GM18867 (cell line): ENCODE data around the gene NRG3.

ENCODE experiments used
- ATAC-seq: cut with Tn5 transposase; IDR thresholded peaks from one replicate; pipeline ENCODE4 v1.9.1; 2021; ENCODE audit warnings: mild to moderate bottlenecking, moderate library complexity; ENCODE audit not compliant: unreplicated experiment

The NRG3 gene

DNA sequence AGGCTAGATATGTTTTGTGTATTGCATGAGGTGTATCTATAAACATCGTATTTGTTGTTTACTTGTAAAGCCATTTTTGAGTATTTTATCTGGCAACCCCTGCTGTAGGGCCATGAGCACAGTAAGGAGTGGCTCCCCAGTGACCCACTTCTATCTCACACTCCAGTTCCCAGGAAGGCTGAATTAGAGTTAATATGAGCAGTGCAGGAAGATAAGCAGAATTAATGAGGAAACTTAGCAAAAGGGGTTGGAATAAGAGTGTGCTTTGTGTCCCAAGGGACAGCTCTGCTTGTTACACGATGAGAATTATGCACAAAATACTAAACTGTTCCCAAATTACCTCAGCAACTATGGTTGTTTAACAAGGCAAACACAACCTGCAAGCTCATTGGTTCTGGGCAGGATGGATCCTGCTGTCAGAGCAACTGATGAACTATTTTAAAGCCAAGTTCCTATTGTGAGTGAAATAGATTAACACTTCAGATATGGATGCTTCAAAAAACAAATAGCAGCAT lies 1005.8 kb downstream of the NRG3 start:
- ATAC-seq: no peak

GRCh38 chr10:82882722-82883121 lies 1007.7 kb downstream of the NRG3 start:
- ATAC-seq: no peak

DNA sequence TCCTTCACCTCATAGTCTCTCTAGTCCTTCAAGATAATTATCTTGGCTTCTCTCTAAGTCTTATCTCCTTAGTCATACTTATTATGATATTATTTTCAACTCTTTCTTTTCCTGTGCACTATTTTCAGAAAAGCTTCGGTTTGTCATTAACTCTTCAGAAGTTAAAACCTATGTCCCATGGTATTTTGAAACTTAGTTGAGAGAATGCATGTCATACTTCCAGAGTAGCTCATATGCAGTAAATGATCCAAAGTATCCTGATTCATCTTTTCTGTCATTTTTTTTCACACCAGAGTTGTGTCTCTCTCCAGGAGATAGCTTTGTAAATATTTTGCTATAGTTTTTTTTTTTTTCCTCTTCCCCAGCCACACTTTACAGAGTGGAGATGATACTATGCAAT lies 1008.6 kb downstream of the NRG3 start:
- no peak for ATAC-seq

DNA sequence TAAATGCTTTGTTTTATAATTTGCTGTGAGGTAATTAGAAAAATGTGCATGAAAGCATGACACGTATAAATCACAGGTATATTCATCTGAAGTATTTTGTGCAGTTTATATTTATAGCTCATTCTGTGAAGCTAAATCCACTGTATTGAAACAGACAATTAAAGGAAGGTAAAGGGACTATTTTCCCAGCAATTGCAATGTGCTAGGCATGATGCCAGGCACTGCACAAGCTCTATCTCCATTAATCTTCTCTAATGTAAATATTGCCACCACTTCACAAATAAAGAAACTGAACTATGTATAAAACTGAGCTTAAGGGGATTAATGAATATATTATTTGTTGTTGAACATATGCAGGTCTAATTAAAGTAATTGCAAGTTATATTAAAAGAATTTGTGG lies 1012.5 kb downstream of the NRG3 start:
- no peak for ATAC-seq

- no peak for ATAC-seq
Observed at GRCh38 chr10:82888809-82889455, 1013.9 kb downstream of the NRG3 start.

GRCh38 chr10:82889728-82890127 lies 1014.7 kb downstream of the NRG3 start:
- ATAC-seq: no peak

- ATAC-seq: no peak
Observed at GRCh38 chr10:82890573-82890972, 1015.6 kb downstream of the NRG3 start.

DNA sequence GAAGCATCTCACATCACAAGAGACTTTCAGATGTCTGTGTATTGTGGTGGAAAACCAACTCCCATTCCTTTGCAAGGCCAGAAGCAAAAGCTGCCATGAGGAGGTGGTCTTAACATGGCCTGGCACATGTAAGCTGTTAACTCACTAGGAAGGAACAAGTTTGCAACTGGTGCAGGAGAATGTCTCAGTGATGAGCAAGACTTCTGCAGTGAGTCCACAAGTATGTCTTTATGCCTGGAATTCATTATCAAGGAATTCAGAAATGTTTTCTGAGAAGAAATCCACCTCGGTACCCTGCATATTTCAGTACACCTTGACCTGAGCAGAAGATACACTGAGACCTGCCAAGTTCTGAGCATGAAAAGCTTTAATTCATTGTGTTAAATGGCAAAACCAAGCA lies 1033.1 kb downstream of the NRG3 start:
- no peak for ATAC-seq

DNA sequence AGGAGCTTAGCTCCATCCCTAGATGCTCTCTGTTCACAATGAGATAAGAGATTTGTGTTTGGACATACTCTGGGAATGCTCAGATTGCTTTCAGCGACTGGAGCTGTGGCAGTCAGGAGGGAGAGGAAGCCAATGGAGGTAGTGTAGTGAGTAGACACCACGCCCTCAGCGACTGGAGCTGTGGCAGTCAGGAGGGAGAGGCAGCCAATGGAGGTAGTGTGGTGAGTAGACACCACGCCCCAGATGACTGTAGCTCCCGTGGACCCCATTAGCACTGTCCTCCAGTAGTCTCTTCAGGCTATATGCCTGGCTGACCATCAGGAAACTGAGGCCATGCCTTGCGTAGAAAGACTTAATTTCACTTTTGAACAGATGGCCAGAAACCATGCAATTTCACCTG lies 1033.8 kb downstream of the NRG3 start:
- ATAC-seq: no peak

DNA sequence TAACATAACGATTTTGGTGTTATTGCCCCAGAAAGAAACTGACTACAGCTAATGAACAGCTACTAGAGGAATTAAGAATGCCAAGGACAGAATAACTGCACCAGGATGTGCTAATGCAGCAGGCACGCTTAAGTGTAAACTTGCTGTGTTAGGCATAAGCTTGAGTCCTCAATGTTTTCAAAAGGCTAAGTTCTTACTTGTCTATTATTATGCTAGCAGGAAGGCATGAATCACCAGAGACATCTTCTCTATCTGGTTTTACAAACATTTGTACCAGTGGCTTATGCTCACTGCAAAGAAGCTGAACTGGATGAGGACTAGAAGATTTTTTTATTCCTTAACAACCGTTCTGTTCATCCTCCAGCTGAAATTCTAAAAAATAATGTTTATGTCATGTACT lies 1035.3 kb downstream of the NRG3 start:
- no peak for ATAC-seq

DNA sequence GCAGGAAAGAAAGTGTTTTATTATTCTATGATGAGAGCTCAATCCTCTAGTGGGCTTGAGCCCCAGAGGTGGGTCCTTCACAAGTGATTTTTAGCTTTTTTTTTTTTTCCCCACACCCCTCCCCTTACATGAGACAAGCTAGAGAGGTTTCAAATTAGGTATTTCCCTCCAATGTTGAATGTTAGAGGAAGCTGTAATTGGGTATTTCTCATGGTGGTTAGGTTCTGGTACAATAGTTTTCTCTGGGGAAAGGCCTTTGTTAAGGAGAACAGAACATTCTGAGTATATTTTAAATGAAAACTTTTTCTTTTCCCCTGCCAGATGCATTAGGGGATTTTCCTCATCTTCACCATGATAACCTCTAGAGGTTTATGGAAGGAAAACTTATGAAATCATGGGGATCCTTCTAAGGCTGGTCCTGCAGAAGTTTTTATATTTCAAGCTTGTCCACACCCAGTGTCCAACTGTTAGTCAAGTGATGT lies 1039.7 kb downstream of the NRG3 start:
- ATAC-seq: peak; percentile 53

DNA sequence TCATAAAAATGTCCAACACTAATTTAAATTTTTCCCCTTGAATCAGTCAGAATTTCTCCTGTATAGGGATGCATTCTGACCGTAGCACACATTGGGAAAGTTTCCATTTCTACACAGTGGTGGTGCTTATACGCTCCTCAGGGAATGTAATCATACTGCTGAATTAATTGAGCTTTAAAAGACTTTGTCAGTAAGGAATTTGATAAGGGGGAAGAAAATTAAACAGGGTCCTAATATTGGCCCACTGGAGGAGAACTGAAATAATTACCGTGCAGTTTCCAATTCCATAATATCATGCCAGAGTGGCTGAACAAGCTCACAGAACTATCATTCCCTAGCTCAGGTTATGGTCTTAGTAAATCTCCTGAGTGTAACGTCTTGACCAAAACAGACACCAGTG lies 1041.9 kb downstream of the NRG3 start:
- ATAC-seq: no peak

- ATAC-seq: no peak
Observed at GRCh38 chr10:82918022-82918421, 1043.0 kb downstream of the NRG3 start.

- ATAC-seq: peak; percentile 63
Observed at GRCh38 chr10:82922046-82922445, 1047.1 kb downstream of the NRG3 start.

DNA sequence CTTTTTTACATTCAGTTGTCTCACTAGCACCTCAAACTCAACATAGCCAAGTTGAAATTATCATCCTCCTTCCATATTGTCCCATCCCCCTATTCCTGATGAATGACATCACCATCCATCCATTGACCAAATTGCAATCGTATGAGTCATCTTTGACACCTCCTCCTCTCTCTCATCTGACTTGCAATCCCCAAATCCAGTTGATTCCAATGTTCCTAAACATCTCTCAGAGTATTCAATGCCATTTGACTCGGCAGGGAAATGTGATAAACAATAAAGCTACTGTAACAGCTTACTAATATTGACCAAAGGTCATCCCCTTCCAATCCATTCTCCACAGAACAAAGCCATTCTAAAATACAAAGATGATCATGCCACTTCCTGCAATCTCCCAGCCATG lies 1047.8 kb downstream of the NRG3 start:
- ATAC-seq: no peak

DNA sequence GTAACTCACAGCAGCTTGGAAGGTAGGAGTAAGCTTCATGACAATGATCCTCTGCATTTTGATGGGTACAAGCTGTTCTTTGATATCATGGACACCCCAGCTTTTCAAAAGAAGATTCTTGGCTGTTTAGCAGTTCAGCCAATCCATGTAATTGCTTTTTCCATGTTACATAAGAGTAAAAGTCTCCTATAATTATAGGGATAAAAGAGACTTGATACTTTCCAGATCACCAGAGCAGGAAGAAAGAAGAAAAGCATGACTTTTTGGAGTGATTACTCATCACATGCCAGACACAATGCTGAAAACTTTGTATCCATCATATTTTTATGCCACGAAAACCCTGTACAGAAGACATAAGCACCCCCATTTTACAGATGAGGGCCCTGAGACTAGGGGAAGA lies 1049.7 kb downstream of the NRG3 start:
- ATAC-seq: no peak

DNA sequence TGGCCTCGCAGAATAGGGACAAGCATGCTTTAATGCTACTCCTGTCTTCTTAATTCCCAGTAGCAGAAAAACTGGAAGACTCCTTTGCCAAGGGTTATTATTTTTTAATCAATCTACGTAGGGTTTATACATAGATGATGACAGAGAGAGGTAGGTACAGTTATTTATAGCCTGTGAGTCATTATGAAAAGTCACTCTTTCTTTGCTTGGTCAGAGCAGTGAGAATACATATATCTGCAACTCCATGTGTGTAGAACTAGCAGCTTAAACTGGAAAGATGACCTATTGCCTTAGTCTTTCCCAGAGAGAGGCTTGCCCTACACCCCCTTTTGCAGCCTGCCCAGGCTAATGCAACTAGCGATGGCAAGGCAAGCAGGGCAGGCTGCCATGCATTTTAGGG lies 1050.6 kb downstream of the NRG3 start:
- ATAC-seq: peak; percentile 82

GRCh38 chr10:82932451-82932850 lies 1057.5 kb downstream of the NRG3 start:
- ATAC-seq: no peak

- ATAC-seq: peak; percentile 50
Observed at GRCh38 chr10:82934429-82934828, 1059.4 kb downstream of the NRG3 start.

- no peak for ATAC-seq
Observed at GRCh38 chr10:82934947-82935346, 1060.0 kb downstream of the NRG3 start.

DNA sequence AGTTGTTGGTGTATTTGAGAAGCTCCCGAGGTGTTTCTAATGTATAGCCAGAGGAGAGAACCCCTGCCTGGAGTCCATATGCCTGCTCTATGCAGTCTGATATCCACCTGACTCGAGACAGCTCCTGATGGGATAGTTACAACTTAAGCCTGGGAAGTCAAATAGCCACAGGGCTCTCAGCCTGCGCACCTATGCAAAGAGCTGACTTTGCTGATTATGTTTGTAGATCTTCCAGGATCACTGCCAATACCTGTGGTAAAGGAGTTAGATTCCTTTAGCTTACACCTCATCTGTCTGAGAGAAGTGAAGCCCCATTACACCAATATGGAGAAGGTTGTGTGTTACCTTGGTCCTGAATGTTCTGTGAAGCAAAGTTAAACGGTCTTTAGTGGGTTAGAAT lies 1063.3 kb downstream of the NRG3 start:
- ATAC-seq: no peak

GRCh38 chr10:82942286-82943099 lies 1067.5 kb downstream of the NRG3 start:
- no peak for ATAC-seq
